Measurements from ENCODE around the gene TAOK1.

- TF ChIP-seq CTCF (IDR thresholded peaks at IDR 0.05; ENCODE audit: low read depth, low read length, poor library complexity, severe bottlenecking) = no peak
- no peak for TF ChIP-seq EZH2phosphoT487 (IDR thresholded peaks at IDR 0.05; ENCODE audit: borderline replicate concordance, low read length)
These were observed 176.5 kb downstream of the TAOK1 start, which contains the start of gene ABHD15 for GRCh38 chr17:29566473-29567303.
